NK-92 (cell line): Measurements from ENCODE around the gene PLEKHA1.

Experiments used
- DNase-seq: peaks from one replicate; lab custom pipeline; 2025; ENCODE audit not compliant: unreplicated experiment; lab: John Stamatoyannopoulos, UW

PLEKHA1 gene

GRCh38 chr10:122420624-122421007 is 46.1 kb downstream of the PLEKHA1 start:
- no peak for DNase-seq

GRCh38 chr10:122421054-122421625 is 46.6 kb downstream of the PLEKHA1 start:
- DNase-seq, result no peak

- no peak for DNase-seq
Observed at GRCh38 chr10:122421742-122422141, 47.2 kb downstream of the PLEKHA1 start.

GRCh38 chr10:122422266-122422989 is 47.9 kb downstream of the PLEKHA1 start:
- DNase-seq, result no peak

- no peak for DNase-seq
Observed at GRCh38 chr10:122424059-122424458, 49.6 kb downstream of the PLEKHA1 start.

GRCh38 chr10:122426829-122427228 is 52.3 kb downstream of the PLEKHA1 start:
- DNase-seq, result no peak

- DNase-seq, result no peak
Observed at GRCh38 chr10:122427280-122427679, 52.8 kb downstream of the PLEKHA1 start.

- no peak for DNase-seq
Observed at GRCh38 chr10:122435212-122435827, 60.8 kb downstream of the PLEKHA1 start.

GRCh38 chr10:122441961-122442360 is 67.5 kb downstream of the PLEKHA1 start:
- DNase-seq, result no peak

- DNase-seq, result no peak
Observed at GRCh38 chr10:122445469-122445868, 71.0 kb downstream of the PLEKHA1 start.

GRCh38 chr10:122445904-122446303 is 71.4 kb downstream of the PLEKHA1 start:
- no peak for DNase-seq

GRCh38 chr10:122446668-122447423 is 72.3 kb downstream of the PLEKHA1 start:
- no peak for DNase-seq

- no peak for DNase-seq
Observed at GRCh38 chr10:122448600-122448999, 74.1 kb downstream of the PLEKHA1 start.

- no peak for DNase-seq
Observed at GRCh38 chr10:122449153-122449552, 74.6 kb downstream of the PLEKHA1 start.

- no peak for DNase-seq
Observed at GRCh38 chr10:122450353-122450990, 76.0 kb downstream of the PLEKHA1 start.

- no peak for DNase-seq
Observed at GRCh38 chr10:122454071-122454470, 79.6 kb downstream of the PLEKHA1 start.

GRCh38 chr10:122454603-122455080 is 80.1 kb downstream of the PLEKHA1 start, which contains the start of gene ARMS2:
ARMS2 (plus strand) TSS chr10:122454653; CDS start chr10:122454728, 75 bp downstream.
- DNase-seq, result no peak

GRCh38 chr10:122455376-122456079 is 81.0 kb downstream of the PLEKHA1 start:
- DNase-seq, result no peak

- no peak for DNase-seq
Observed at GRCh38 chr10:122457934-122458333, 83.4 kb downstream of the PLEKHA1 start.

- no peak for DNase-seq
Observed at GRCh38 chr10:122458693-122459092, 84.2 kb downstream of the PLEKHA1 start.
